ENCODE data around the gene METTL21A.
A peak's percentile ranks its signal among the peaks of the same experiment; 100 is the strongest.

Gene METTL21A

GRCh38 chr2:207606829-207607228 lies 18.4 kb downstream of the METTL21A start:
- Mint-ChIP-seq H3K4me1 (ENCODE audit: low read depth) (peaks cover 5% of the 10 kb centered on the region), H3K4me3 (no peak overlapping the region), H3K27me3 (no peaks in the 10 kb centered on the region), H3K9me3 (no peaks in the 10 kb centered on the region), H3K27ac (no peak overlapping the region), H3K36me3 (ENCODE audit: low read depth) (peaks cover 53% of the 10 kb centered on the region)
- intact Hi-C loops (cut with micrococcal nuclease) = no loop called here

GRCh38 chr2:207606399-207606798 lies 18.8 kb downstream of the METTL21A start:
- intact Hi-C loops (cut with micrococcal nuclease) = no loop called here
- Mint-ChIP-seq H3K27ac (no peak overlapping the region), H3K9me3 (no peaks in the 10 kb centered on the region), H3K4me3 (no peak overlapping the region), H3K36me3 (ENCODE audit: low read depth) (peaks cover 57% of the 10 kb centered on the region), H3K27me3 (no peaks in the 10 kb centered on the region), H3K4me1 (ENCODE audit: low read depth) (peaks cover 5% of the 10 kb centered on the region)

DNA sequence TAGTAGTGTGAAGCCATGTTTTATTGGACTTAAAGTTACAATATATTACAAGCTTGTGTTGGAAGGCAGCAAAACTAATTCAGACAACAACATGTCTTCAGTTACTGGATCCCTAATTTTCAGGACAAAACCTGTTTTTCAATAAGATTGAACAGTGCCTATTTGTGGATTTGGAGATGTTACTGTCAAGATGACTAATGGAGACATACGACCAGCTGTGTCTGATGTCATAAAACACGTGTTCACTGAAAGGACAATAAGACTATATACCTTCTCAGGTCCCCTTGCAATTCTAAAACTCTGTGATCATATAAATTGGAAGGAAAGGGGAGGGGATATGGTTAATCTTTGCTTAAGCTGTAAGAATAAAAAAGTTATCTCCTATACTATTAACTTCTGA lies 21.7 kb downstream of the METTL21A start:
- Mint-ChIP-seq H3K9me3 (no peaks in the 10 kb centered on the region), H3K4me1 (ENCODE audit: low read depth) (peaks cover 5% of the 10 kb centered on the region), H3K4me3 (no peak overlapping the region), H3K27ac (no peak overlapping the region), H3K36me3 (ENCODE audit: low read depth) (peaks cover 57% of the 10 kb centered on the region), H3K27me3 (no peaks in the 10 kb centered on the region)
- intact Hi-C loops (cut with micrococcal nuclease) = no loop called here

- Mint-ChIP-seq H3K9me3 (no peaks in the 10 kb centered on the region), H3K27me3 (no peaks in the 10 kb centered on the region), H3K27ac (no peak overlapping the region), H3K4me1 (ENCODE audit: low read depth) (no peaks in the 10 kb centered on the region), H3K36me3 (ENCODE audit: low read depth) (peaks cover 47% of the 10 kb centered on the region), H3K4me3 (no peak overlapping the region)
- intact Hi-C loops (cut with micrococcal nuclease) = no loop called here
Observed at GRCh38 chr2:207601774-207602173, 23.4 kb downstream of the METTL21A start.

DNA sequence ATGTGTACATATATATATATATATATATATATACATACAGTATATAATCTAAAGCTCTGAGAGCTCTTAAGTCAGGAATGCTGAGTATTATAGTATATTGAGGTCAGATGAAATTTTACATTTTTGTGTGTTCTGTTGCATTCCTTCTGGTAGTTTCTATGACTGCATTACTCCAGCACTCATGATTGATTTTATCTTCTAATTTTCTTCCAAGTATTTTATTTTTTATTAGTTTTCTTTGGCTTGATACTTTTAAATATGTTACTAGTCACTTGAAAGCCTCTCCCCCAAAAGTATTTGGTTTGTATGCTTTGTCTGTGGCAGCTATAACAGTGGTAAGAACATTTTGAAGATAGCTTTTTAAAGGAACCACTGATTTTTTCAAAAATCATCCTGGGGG lies 25.0 kb downstream of the METTL21A start:
- Mint-ChIP-seq H3K4me1 (ENCODE audit: low read depth) (no peaks in the 10 kb centered on the region), H3K27me3 (no peaks in the 10 kb centered on the region), H3K9me3 (no peaks in the 10 kb centered on the region), H3K27ac (no peak overlapping the region), H3K36me3 (ENCODE audit: low read depth) (peaks cover 60% of the 10 kb centered on the region), H3K4me3 (no peak overlapping the region)
- intact Hi-C loops (cut with micrococcal nuclease) = no loop called here

DNA sequence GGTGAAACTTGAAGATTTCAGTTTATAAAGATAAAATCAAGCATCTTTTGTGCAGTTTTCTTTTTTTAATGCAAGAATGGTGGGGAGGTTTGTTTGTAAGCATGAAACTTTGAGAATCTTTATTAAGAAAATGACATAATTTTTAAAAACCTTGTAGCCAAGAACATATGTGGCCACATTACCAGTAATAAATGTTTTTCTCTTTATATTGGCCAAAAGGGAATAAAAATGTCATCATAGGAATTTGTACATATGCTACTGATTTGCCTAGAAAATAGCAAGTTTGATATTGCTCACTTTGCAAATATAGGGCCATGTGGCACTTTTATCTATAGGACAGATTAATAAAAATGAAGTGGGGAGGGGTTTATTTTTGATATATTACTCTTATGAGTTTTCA lies 25.6 kb downstream of the METTL21A start:
- Mint-ChIP-seq H3K4me1 (ENCODE audit: low read depth) (peaks cover 1% of the 10 kb centered on the region), H3K27me3 (no peaks in the 10 kb centered on the region), H3K36me3 (ENCODE audit: low read depth) (peaks cover 60% of the 10 kb centered on the region), H3K27ac (no peak overlapping the region), H3K4me3 (no peak overlapping the region), H3K9me3 (no peaks in the 10 kb centered on the region)
- intact Hi-C loops (cut with micrococcal nuclease) = no loop called here

DNA sequence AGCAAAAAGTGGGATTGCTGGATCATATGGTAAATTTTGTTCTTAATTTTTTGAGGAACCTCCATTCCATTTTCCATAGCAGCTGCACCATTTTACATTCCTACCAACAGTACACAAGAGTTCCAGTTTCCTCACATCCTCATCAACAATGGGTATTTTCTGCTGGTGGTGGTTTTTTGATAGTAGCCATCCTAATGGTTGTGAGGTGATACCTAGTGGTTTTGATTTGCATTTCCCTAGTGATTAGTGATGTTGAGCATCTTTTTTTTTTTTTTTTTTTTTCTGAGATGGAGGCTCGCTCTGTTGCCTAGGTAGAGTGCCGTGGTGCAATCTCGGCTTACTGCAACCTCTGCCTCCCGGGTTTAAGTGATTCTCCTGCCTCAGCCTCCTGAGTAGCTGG lies 30.5 kb downstream of the METTL21A start:
- Mint-ChIP-seq H3K36me3 (ENCODE audit: low read depth) (peaks cover 85% of the 10 kb centered on the region), H3K4me1 (ENCODE audit: low read depth) (peaks cover 8% of the 10 kb centered on the region), H3K27me3 (no peaks in the 10 kb centered on the region), H3K27ac (peak overlapping the region; percentile 61), H3K4me3 (no peak overlapping the region), H3K9me3 (peaks cover 13% of the 10 kb centered on the region)
- intact Hi-C loops (cut with micrococcal nuclease) = no loop called here

DNA sequence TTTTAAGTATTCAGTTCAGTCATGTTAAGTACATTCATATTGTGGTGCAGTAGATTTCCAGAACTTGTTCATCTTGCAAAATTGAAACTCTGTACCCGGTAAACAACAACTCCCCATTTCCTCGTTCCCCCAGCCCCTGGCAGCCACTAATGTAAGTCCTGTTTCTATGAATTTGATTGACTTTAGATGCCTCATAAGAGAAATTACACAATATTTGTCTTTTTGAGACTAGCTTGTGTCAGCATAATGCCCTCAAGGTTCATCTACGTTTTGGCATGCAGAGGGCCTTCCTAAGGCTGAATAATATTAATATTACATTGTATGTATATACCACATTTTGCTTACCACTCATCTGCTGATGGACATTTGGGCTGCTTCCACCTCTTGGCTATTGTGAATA lies 30.9 kb downstream of the METTL21A start:
- Mint-ChIP-seq H3K27me3 (no peaks in the 10 kb centered on the region), H3K27ac (peak overlapping the region; percentile 61), H3K4me3 (no peak overlapping the region), H3K9me3 (peaks cover 13% of the 10 kb centered on the region), H3K4me1 (ENCODE audit: low read depth) (peaks cover 10% of the 10 kb centered on the region), H3K36me3 (ENCODE audit: low read depth) (peaks cover 85% of the 10 kb centered on the region)
- intact Hi-C loops (cut with micrococcal nuclease) = no loop called here

DNA sequence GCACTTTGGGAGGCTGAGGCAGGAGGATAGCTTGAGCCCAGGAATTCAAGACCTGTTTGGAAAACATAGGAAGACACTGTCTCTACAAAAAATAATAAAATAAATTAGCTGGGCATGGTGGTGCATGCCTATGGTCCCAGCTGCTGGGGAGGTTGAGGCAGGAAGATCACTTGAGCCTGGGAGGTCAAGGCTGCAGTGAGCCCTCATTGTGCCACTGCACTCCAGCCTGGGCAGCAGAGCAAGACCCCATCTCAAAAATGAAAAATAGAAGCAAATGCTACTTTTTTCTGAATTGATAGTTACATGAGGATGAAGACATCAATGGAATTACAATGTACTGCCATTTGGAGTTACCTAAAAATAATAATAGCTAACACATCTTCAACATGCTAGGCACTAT lies 31.9 kb downstream of the METTL21A start:
- Mint-ChIP-seq H3K27me3 (no peaks in the 10 kb centered on the region), H3K27ac (peak overlapping the region; percentile 46), H3K4me3 (no peak overlapping the region), H3K36me3 (ENCODE audit: low read depth) (peaks cover 91% of the 10 kb centered on the region), H3K4me1 (ENCODE audit: low read depth) (peaks cover 20% of the 10 kb centered on the region), H3K9me3 (peaks cover 13% of the 10 kb centered on the region)
- intact Hi-C loops (cut with micrococcal nuclease) = no loop called here

DNA sequence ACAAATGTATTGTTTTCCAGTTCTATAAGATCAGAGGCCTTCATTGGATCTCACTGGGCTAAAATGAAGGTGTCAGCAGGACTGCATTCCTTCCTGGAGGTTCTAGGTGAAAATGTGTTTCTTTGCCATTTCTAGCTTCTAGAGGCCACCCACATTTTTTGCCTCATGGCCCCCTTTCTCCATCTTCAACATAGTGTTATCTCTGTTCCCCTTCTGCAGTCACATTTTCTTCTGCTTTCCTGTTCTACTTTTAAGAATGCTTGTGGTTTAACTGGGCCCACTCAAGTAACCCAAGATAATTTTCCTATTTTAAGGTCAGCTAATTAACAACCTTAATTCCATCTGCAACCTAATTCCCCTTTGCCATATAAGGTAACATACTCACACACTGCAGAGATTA lies 36.1 kb downstream of the METTL21A start:
- intact Hi-C loops (cut with micrococcal nuclease) = loop anchor here (10.0 kb wide), 1 partner anchor 746 kb away; no protein-coding TSS in a partner anchor
- Mint-ChIP-seq H3K4me3 (no peak overlapping the region), H3K27ac (no peak overlapping the region), H3K27me3 (no peaks in the 10 kb centered on the region), H3K4me1 (ENCODE audit: low read depth) (peaks cover 16% of the 10 kb centered on the region), H3K9me3 (peaks cover 13% of the 10 kb centered on the region), H3K36me3 (ENCODE audit: low read depth) (peaks cover 100% of the 10 kb centered on the region)

DNA sequence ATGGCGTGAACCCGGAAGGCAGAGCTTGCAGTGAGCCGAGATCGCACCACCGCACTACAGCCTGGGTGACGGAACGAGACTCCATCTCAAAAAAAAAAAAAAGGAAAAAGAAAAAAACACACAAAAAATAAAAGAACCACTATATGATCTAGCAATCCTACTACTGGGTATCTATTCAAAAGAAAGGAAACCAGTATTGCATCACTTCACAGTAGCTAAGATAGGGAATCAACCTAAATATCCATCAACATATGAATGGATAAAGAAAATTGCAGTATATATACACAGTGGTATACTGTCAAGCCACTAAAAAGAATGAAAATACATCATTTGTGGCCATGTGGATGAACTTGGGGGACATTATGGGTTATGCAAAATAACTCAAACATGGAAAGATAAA lies 37.9 kb downstream of the METTL21A start:
- Mint-ChIP-seq H3K9me3 (peaks cover 8% of the 10 kb centered on the region), H3K36me3 (ENCODE audit: low read depth) (peaks cover 98% of the 10 kb centered on the region), H3K4me3 (no peak overlapping the region), H3K27ac (no peak overlapping the region), H3K27me3 (no peaks in the 10 kb centered on the region), H3K4me1 (ENCODE audit: low read depth) (peaks cover 14% of the 10 kb centered on the region)
- intact Hi-C loops (cut with micrococcal nuclease) = loop anchor here (10.0 kb wide), 1 partner anchor 747 kb away; no protein-coding TSS in a partner anchor

GRCh38 chr2:207584952-207585351 lies 40.2 kb downstream of the METTL21A start:
- intact Hi-C loops (cut with micrococcal nuclease) = loop anchor here (10.0 kb wide), 1 partner anchor 750 kb away; no protein-coding TSS in a partner anchor

GRCh38 chr2:207571370-207571769 lies 53.8 kb downstream of the METTL21A start:
- H3K27me3 Mint-ChIP-seq = no peaks in the 10 kb centered on the region
- H3K4me3 Mint-ChIP-seq = no peak overlapping the region
- no peaks in the 10 kb centered on the region for H3K9me3 Mint-ChIP-seq
- no peaks in the 10 kb centered on the region for H3K4me1 Mint-ChIP-seq (ENCODE audit: low read depth)
- H3K27ac Mint-ChIP-seq = no peak overlapping the region
- H3K36me3 Mint-ChIP-seq (ENCODE audit: low read depth) = peaks cover 81% of the 10 kb centered on the region
- intact Hi-C loops (cut with micrococcal nuclease) = no loop called here

More at GRCh38 chr2:207584952-207585351, 40.2 kb downstream of the METTL21A start:
- Mint-ChIP-seq H3K36me3 (ENCODE audit: low read depth) (peaks cover 95% of the 10 kb centered on the region), H3K27ac (no peak overlapping the region), H3K4me1 (ENCODE audit: low read depth) (peaks cover 14% of the 10 kb centered on the region), H3K27me3 (no peaks in the 10 kb centered on the region), H3K9me3 (no peaks in the 10 kb centered on the region), H3K4me3 (no peak overlapping the region)

GRCh38 chr2:207567671-207568070 lies 57.5 kb downstream of the METTL21A start:
- Mint-ChIP-seq H3K27me3 (no peaks in the 10 kb centered on the region), H3K4me3 (no peak overlapping the region), H3K36me3 (ENCODE audit: low read depth) (peaks cover 84% of the 10 kb centered on the region), H3K27ac (no peak overlapping the region), H3K9me3 (no peaks in the 10 kb centered on the region), H3K4me1 (ENCODE audit: low read depth) (no peaks in the 10 kb centered on the region)
- intact Hi-C loops (cut with micrococcal nuclease) = no loop called here

DNA sequence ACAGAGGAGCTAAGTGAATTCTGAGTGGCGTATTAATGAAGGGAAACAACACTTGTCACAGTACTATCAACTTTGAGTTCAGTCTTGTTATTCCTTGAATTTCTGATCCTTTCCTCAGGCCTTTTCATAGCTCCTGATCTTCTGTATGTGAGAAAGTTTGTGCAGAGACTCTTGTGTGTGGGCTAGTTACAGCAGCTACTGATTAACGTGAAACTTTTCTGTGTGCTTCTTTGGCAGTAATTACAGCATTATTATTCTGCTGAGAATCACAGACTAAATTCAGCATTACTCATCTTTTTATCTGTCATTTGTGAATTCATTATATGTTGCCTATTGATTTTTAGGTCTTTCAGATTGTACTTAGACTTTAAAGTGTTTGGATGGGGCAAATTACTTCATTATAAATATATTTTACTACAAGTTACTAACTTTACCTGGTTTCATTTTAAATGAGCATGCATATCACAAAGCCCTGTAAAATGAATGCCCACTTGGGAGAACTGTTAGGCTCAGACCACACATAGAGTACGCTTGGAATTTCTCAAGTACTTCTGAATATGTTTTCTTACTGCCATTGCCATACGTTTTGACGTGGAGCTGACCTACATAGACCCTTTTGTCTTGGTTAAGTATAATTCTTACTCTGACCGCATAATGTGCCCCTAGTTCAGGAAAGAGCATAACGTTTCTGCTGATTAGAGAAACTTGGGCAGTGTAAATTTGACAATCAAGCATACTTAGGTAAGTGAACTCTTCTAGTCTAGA lies 59.3 kb downstream of the METTL21A start:
- Mint-ChIP-seq H3K4me1 (ENCODE audit: low read depth) (peaks cover 8% of the 10 kb centered on the region), H3K27me3 (no peaks in the 10 kb centered on the region), H3K36me3 (ENCODE audit: low read depth) (peaks cover 78% of the 10 kb centered on the region), H3K9me3 (no peaks in the 10 kb centered on the region), H3K27ac (no peak overlapping the region), H3K4me3 (no peak overlapping the region)
- intact Hi-C loops (cut with micrococcal nuclease) = no loop called here

Data from dendritic cell treated with granulocyte-macrophage colony-stimulating factor and Interleukin-4, amounts not matched to agents 40 ng/mL and 50 ng/mL, for 4 days (primary cell).